Measurements from ENCODE around the gene CD36. TPM values are rescaled to one million over a fixed set of nuclear protein-coding genes. Genes with fewer than 3 reads are reported as not detected.

CD36 gene
- total RNA-seq, 1 experiment from 2014 or later: 0.28 TPM

DNA sequence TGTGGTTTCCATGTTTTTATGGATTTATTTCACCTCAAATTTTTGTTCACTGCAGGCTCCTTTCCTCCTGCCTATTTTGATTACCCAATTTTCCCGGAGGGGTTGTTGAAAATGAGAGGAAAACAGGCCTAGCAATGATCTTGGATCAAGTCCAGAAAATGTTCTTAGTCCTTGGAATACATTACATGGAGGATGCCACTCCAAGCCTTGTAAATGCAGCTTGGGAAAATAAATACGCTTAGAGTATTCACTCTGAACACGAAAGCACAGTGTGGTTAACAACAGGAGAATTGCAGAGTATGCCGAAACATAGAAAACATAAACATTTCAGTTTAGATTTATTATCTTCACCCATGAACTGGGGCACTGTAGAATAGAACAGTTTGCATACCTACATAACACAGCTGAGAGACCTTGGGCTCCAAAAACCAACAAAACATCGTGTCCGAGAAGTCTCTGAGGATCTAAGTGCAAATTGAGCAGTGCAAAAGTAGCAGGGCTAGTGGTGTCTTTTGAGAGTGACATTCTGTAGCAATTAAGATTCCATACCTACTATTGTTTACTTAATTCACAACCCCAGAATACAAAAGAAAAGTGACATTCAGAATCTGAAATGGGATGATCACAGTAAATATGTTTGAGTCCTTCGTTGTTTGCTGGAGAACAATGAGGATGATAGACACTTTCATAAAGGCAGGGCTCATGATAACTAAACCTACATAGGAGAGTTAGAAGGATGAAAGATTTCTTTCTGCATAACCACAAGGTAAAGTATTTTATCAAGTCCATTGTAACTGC, 7.6 kb upstream of the CD36 start:
- Histone ChIP-seq H3K23me2 (ENCODE audit: insufficient read length, low read depth, low read length, poor library complexity, severe bottlenecking) (no peaks in the 10 kb centered on the region), H2BK15ac (ENCODE audit: low read depth, low read length) (no peak overlapping the region), H2BK20ac (ENCODE audit: low read depth, low read length, poor library complexity, severe bottlenecking) (no peak overlapping the region), H3K56ac (ENCODE audit: insufficient read length, low read depth, low read length) (no peak overlapping the region), H3K4ac (ENCODE audit: low read depth, low read length) (no peak overlapping the region), H3K14ac (ENCODE audit: insufficient read depth, low read length) (no peak overlapping the region), H2BK120ac (ENCODE audit: low read depth, low read length, poor library complexity, severe bottlenecking) (no peak overlapping the region), H3T11ph (ENCODE audit: low read length) (no peak overlapping the region), H3K18ac (ENCODE audit: insufficient read length, low read depth, low read length) (no peak overlapping the region), H4K5ac (ENCODE audit: insufficient read length, low read depth, low read length) (no peak overlapping the region), H2AK5ac (ENCODE audit: insufficient read length, low read length) (no peak overlapping the region), H2BK5ac (ENCODE audit: insufficient read length, low read length) (no peak overlapping the region), H4K91ac (ENCODE audit: insufficient read length, low read depth, low read length) (no peak overlapping the region), H3K27me3 (ENCODE audit: insufficient read depth, low read length) (no peaks in the 10 kb centered on the region), H3K23ac (ENCODE audit: insufficient read length, low read depth, low read length) (no peak overlapping the region), H2AFZ (ENCODE audit: low read length) (no peak overlapping the region), H3K9ac (ENCODE audit: extremely low read depth, insufficient read length, low read length) (no peak overlapping the region), H3K27ac (ENCODE audit: insufficient read length, low read depth, low read length) (no peak overlapping the region), H3K79me2 (ENCODE audit: insufficient read depth, low read length) (no peaks in the 10 kb centered on the region), H4K8ac (replicated peaks; ENCODE audit: insufficient read length, low read depth, low read length) (no peak overlapping the region), H3K4me1 (ENCODE audit: insufficient read depth, low read length) (no peaks in the 10 kb centered on the region), H3K79me1 (ENCODE audit: insufficient read depth, low read depth, low read length, poor library complexity, severe bottlenecking) (no peaks in the 10 kb centered on the region), H2BK12ac (ENCODE audit: insufficient read length, low read depth, low read length) (no peak overlapping the region), H4K20me1 (ENCODE audit: control insufficient read depth, insufficient read depth, insufficient read length) (no peaks in the 10 kb centered on the region), H3K4me2 (ENCODE audit: insufficient read depth, insufficient read length, low read length) (no peak overlapping the region), H3K9me3 (ENCODE audit: control insufficient read depth, low read depth, low read length) (no peaks in the 10 kb centered on the region)
- WGBS (ENCODE audit: extremely low coverage, insufficient read length, low lambda C conversion rate): no CpG with 5 or more reads among the region's 7 CpGs
- H3K27me3 Mint-ChIP-seq (ENCODE audit: low read depth): no peaks in the 10 kb centered on the region
- no peak for DNase-seq
- H3K9me3 Mint-ChIP-seq: no peaks in the 10 kb centered on the region
- H3K4me1 Mint-ChIP-seq: peaks cover 6 to 9% of the 10 kb centered on the region in 2 experiments; a peak in 2 of 4 replicates
- no peak overlapping the region for H3K4me3 Mint-ChIP-seq
- no peak overlapping the region for H3K27ac Mint-ChIP-seq
- TF ChIP-seq, protein P1, sequence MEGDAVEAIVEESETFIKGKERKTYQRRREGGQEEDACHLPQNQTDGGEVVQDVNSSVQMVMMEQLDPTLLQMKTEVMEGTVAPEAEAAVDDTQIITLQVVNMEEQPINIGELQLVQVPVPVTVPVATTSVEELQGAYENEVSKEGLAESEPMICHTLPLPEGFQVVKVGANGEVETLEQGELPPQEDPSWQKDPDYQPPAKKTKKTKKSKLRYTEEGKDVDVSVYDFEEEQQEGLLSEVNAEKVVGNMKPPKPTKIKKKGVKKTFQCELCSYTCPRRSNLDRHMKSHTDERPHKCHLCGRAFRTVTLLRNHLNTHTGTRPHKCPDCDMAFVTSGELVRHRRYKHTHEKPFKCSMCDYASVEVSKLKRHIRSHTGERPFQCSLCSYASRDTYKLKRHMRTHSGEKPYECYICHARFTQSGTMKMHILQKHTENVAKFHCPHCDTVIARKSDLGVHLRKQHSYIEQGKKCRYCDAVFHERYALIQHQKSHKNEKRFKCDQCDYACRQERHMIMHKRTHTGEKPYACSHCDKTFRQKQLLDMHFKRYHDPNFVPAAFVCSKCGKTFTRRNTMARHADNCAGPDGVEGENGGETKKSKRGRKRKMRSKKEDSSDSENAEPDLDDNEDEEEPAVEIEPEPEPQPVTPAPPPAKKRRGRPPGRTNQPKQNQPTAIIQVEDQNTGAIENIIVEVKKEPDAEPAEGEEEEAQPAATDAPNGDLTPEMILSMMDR (conservative IDR thresholded peaks at IDR 0.05): no peak
- no peaks in the 10 kb centered on the region for H3K36me3 Mint-ChIP-seq (ENCODE audit: insufficient read depth in 1 of 3, low read depth in 3 of 3)

Data from H9 (cell line).